ENCODE results near the gene HTT.

HTT gene

DNA sequence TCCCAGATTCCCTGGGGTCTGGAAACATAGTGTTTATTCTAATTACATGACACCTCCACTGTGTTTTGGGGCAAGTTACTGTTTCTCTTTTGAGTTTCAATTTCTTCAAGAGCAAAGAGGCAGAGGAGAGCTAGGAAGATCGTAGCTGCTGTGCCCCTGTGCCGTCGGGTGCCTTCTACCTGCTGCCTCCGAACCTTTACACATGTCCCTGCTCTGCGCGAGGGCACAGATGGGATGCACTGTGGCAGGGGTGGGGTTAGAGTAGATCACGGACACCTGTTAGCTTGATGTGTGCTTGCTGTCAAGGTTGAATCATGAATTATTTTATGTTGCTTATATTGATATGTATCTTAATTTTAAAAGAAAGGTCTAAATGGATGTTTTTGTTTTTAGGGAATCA, 103.4 kb downstream of the HTT start:
- Histone ChIP-seq H3K36me3 (replicated peaks; ENCODE audit: insufficient read depth, low read length) (no peaks in the 10 kb centered on the region), H3K9me2 (replicated peaks; ENCODE audit: insufficient read depth, low read length) (no peaks in the 10 kb centered on the region), H4K20me1 (ENCODE audit: insufficient read depth, low read length) (no peaks in the 10 kb centered on the region), H2AFZ (ENCODE audit: low read length) (no peak overlapping the region), H3K9ac (ENCODE audit: low read length) (no peak overlapping the region), H3K4me3 (ENCODE audit: low read length) (no peak overlapping the region), H3K9me3 (replicated peaks; ENCODE audit: insufficient read depth, low read length) (no peaks in the 10 kb centered on the region), H3K4me1 (ENCODE audit: low read length) (no peaks in the 10 kb centered on the region), H3K27me3 (replicated peaks; ENCODE audit: insufficient read depth, low read length) (no peaks in the 10 kb centered on the region), H3K79me2 (ENCODE audit: low read length) (no peaks in the 10 kb centered on the region), H3F3A (ENCODE audit: insufficient read depth, low read length) (no peaks in the 10 kb centered on the region), H3K27ac (ENCODE audit: low read length) (no peak overlapping the region), H3K4me2 (ENCODE audit: low read depth, low read length) (no peak overlapping the region)
- no peak for DNase-seq
- TF ChIP-seq EZH2phosphoT487 (IDR thresholded peaks at IDR 0.05; ENCODE audit: low read length) (no peak), EZH2 (optimal IDR thresholded peaks at IDR 0.05; ENCODE audit: low read depth, low read length) (no peak)
- TF ChIP-seq, protein P1, sequence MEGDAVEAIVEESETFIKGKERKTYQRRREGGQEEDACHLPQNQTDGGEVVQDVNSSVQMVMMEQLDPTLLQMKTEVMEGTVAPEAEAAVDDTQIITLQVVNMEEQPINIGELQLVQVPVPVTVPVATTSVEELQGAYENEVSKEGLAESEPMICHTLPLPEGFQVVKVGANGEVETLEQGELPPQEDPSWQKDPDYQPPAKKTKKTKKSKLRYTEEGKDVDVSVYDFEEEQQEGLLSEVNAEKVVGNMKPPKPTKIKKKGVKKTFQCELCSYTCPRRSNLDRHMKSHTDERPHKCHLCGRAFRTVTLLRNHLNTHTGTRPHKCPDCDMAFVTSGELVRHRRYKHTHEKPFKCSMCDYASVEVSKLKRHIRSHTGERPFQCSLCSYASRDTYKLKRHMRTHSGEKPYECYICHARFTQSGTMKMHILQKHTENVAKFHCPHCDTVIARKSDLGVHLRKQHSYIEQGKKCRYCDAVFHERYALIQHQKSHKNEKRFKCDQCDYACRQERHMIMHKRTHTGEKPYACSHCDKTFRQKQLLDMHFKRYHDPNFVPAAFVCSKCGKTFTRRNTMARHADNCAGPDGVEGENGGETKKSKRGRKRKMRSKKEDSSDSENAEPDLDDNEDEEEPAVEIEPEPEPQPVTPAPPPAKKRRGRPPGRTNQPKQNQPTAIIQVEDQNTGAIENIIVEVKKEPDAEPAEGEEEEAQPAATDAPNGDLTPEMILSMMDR (IDR thresholded peaks at IDR 0.05; ENCODE audit: low read length): no peak

DNA sequence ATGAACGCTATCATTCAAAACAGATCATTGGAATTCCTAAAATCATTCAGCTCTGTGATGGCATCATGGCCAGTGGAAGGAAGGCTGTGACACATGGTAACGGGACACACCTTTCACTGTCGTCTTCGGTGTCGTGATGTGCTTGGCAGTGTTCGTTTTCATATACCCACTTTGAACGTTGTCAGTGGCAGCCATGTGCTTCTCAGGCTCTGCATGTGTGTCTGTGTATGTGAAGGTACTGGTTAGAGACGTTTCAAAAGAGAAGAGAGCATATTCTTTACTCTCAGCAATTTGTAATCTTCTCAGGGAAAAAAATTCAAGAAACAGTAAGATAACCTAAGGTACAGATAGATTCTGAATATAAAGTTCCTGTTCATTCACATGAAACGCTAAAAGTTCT, 103.9 kb downstream of the HTT start:
- Histone ChIP-seq H3F3A (ENCODE audit: insufficient read depth, low read length) (no peaks in the 10 kb centered on the region), H3K9me2 (replicated peaks; ENCODE audit: insufficient read depth, low read length) (no peaks in the 10 kb centered on the region), H2AFZ (ENCODE audit: low read length) (no peak overlapping the region), H3K4me1 (ENCODE audit: low read length) (no peaks in the 10 kb centered on the region), H3K27me3 (replicated peaks; ENCODE audit: insufficient read depth, low read length) (no peaks in the 10 kb centered on the region), H3K27ac (ENCODE audit: low read length) (no peak overlapping the region), H3K4me2 (ENCODE audit: low read depth, low read length) (no peak overlapping the region), H4K20me1 (ENCODE audit: insufficient read depth, low read length) (no peaks in the 10 kb centered on the region), H3K9me3 (replicated peaks; ENCODE audit: insufficient read depth, low read length) (no peaks in the 10 kb centered on the region), H3K79me2 (ENCODE audit: low read length) (no peaks in the 10 kb centered on the region), H3K9ac (ENCODE audit: low read length) (no peak overlapping the region), H3K36me3 (replicated peaks; ENCODE audit: insufficient read depth, low read length) (no peaks in the 10 kb centered on the region), H3K4me3 (ENCODE audit: low read length) (no peak overlapping the region)
- no peak for TF ChIP-seq EZH2phosphoT487 (IDR thresholded peaks at IDR 0.05; ENCODE audit: low read length)
- TF ChIP-seq, protein P1 (IDR thresholded peaks at IDR 0.05; ENCODE audit: low read length): no peak
- TF ChIP-seq EZH2 (optimal IDR thresholded peaks at IDR 0.05; ENCODE audit: low read depth, low read length): no peak
- DNase-seq: no peak

DNA sequence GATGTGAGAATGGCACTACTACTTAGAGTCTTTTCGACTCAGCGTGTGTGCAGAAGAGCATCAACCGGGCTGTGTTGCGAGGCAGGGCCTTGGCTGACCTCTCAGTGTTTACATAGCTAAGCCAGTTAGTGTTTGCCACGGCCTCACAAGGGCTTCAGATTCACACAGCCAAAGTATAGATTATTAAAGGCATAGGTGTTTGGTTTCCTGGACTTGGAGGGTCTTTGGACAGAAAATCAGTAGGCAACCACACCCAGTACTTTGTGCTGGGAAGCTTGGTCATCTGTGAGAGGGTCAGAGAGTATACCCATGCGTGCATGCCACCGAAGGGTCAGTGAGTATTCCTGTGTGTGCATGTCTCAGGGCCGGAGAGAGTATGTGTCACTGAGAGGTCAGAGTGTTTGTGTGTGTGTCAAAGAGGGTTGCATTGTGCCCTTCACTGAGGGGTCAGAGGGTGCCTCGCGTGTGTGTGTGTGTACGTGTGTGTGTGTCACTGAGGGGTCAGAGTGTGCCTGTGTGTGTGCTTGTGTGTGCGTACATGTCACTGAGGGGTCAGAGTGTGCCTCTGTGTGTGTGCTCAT, 104.7 kb downstream of the HTT start:
- no peaks in the 10 kb centered on the region for H3K79me2 ChIP-seq (ENCODE audit: low read length)
- no peaks in the 10 kb centered on the region for H3K36me3 ChIP-seq (replicated peaks; ENCODE audit: insufficient read depth, low read length)
- H2AFZ ChIP-seq (ENCODE audit: low read length): no peak overlapping the region
- no peaks in the 10 kb centered on the region for H3K9me2 ChIP-seq (replicated peaks; ENCODE audit: insufficient read depth, low read length)
- H3K9ac ChIP-seq (ENCODE audit: low read length): no peak overlapping the region
- TF ChIP-seq EZH2phosphoT487 (IDR thresholded peaks at IDR 0.05; ENCODE audit: low read length) (no peak), EZH2 (optimal IDR thresholded peaks at IDR 0.05; ENCODE audit: low read depth, low read length) (no peak)
- TF ChIP-seq, protein P1 (IDR thresholded peaks at IDR 0.05; ENCODE audit: low read length): no peak
- H3K4me2 ChIP-seq (ENCODE audit: low read depth, low read length): no peak overlapping the region
- H4K20me1 ChIP-seq (ENCODE audit: insufficient read depth, low read length): no peaks in the 10 kb centered on the region
- H3K27me3 ChIP-seq (replicated peaks; ENCODE audit: insufficient read depth, low read length): no peaks in the 10 kb centered on the region
- H3F3A ChIP-seq (ENCODE audit: insufficient read depth, low read length): no peaks in the 10 kb centered on the region
- no peak overlapping the region for H3K27ac ChIP-seq (ENCODE audit: low read length)
- H3K9me3 ChIP-seq (replicated peaks; ENCODE audit: insufficient read depth, low read length): no peaks in the 10 kb centered on the region
- no peak overlapping the region for H3K4me3 ChIP-seq (ENCODE audit: low read length)
- no peaks in the 10 kb centered on the region for H3K4me1 ChIP-seq (ENCODE audit: low read length)
- no peak for DNase-seq
